Right lung (tissue), 5 donors: ENCODE results near the gene USP12. TPM values are rescaled to one million over a fixed set of nuclear protein-coding genes. Genes with fewer than 3 reads are reported as not detected.
"Not testable (repeated sequence)": the region's sequence is repeated elsewhere in the genome, so short reads cannot be mapped to it uniquely, and the experiment has no call there.

Source experiments
- DNase-seq, 2 donors: peaks; one replicate each; pipeline ENCODE4 v3.0.0-alpha.2; 2013
- polyA plus RNA-seq, 5 donors: library from polyadenylated mRNA; unstranded; fragments of 120-200 nt; gene quantifications; one replicate each; pipeline versions ENCODE4 v1.2.1 to v1.2.3, GENCODE V29; 2013; ENCODE audit warnings: inconsistent platforms in 1 of 5, low replicate concordance in 1 of 5; ENCODE audit not compliant: insufficient read length in 5 of 5, insufficient read depth in 1 of 5

Gene USP12
- polyA plus RNA-seq, 5 donors, result 29.7 to 51.3 (median 40.4) TPM

DNA sequence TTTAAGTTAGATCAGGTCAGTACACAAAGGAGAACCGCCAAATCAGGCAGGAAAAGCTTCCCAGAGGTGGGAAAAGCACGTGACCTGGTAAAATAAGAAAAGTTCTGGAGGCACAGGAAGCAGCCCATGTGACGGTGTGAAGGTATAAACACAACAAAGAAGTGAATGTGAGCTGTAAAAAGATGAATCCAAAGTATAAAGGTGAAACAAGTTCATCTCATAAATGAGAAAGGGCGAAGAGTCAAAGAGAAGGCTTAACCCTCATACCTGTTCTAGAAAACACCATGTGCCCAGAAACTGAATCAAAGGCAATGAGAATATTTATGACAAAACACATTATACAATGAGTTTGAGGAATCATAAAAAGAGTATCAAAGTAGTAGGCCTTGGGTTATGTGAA lies 47.0 kb downstream of the USP12 start:
- DNase-seq, result no peak

DNA sequence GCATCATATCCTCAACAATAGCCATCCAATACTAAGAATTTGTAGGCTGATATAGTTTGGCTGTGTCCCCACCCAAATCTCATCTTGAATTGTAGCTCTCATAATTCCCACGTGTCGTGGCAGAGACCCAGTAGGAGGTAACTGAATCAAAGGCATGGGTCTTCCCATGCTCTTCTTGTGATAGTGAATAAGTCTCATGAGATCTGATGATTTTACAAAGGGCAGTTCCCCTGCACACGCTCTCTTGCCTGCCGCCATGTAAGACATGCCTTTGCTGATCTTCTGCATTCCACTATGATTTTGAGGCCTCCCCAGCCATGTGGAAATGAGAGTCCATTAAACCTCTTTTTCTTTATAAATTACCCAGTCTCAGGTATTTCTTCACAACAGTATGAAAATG lies 48.2 kb downstream of the USP12 start:
- DNase-seq, result not testable (repeated sequence)

DNA sequence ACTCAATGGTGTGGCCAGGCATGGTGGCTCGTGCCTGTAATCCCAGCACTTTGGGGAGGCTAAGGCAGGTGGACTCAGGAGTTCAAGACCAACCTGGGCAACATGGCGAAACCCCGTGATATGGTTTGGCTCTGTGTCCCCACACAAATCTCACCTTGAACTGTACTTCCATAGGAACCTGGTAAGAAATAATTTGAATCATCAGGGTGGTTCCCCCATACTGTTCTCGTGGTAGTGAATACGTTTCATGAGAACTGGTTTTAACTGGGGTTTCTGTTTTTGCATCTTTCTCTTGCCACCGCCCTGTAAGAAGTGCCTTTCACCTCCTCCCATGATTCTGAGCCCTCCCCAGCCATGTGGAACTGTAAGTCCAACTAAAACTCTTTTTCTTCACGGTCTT lies 49.6 kb downstream of the USP12 start:
- no peak for DNase-seq

DNA sequence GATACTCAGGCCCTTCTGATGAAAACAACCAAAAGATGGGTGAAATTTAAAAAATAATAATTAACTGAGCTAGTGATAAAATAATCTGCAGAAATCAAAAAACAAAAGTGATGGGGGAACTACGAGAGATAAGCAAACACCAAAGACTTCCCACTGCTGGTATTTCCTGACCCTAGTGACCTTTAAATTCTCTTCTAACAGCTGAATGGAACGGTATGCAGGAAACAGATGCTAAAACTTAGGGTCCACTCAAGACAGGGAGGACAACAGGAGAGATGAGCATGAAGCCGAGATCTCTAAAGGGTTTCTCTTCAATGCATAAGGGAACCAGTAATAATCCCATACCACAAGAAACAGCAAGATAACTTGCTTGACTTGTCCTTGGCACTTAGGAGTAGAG lies 50.8 kb downstream of the USP12 start:
- no peak for DNase-seq

DNA sequence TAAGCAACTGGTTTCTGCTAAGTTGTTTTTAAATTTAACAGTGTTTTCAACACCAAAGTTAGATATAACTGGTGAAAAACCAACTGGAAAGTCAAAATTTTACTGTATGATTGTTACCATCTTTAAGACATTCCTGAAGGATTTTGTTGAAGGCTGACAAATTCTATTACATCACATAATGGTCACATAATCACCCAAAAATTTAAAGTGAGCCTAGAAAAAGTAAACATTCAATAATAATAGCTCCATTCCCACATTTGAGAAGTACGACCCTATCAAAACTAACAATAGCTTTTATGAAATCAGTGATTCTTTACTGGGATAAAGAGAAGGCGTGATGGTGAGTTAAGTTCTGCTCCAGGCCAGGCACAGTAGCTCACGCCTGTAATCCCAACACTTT lies 51.6 kb downstream of the USP12 start:
- DNase-seq, result no peak

DNA sequence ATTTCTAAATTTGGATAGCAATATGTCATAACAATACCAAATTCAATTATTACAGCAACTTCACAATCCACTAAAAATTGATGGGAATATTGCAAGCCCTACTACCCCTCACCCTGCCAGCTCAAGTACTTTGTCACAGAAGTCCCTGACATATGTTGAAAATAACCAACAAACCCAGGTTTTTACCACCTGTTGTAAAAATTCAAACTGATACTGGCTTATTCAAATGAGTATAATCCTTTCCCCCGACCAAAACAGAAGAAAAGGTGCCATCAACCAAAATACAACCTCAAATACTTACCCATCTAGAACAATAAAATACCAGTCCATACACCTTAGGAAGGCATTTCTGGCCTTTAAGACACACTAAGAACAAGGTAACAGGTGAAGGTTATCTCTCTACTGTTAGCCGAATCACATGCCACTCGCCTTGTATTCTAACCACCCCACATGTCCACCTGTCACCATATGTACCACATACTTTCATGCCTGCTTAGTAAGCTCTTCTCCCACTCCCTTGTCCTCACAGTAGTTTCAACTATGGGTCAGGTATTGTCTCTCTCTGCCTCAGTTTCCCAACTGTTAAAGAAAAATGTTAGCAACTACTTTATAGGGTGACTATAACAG lies 53.1 kb downstream of the USP12 start:
- no peak for DNase-seq

DNA sequence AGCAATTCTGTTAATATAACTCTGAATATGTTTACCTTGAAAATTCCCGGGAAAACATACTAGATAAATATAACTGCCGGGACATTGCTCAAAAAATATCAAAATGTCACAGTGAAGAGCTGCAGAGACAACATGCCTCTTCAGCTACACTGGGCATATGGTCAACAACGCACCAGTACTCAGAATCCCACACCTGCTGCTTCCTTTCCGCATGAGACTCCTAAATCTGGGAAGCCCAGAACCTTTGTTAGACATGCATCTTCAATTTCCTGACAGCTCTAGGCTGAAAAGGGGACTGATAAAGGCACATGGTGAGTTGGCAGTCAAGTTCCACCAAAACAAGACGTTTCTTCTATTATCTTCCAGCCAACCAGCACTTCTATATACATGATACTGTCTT lies 53.7 kb downstream of the USP12 start:
- DNase-seq, result no peak

DNA sequence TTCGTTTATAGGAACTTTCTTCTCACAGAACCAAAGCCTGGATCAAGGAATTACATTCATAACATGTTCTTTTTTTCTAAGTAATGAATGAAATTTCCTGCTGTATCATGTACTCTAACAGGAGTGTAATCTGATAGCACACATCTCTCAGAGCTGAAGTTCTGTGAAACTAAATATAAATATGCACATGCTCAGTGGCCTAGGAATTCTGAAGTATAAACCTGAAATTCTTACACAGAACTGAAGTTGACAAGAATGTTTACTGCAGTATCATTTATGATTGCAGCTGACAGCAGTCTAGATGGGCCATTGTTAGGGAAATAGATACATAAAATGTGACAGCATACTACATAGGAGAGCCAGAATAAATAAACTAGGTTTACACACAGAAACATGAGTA lies 54.5 kb downstream of the USP12 start:
- no peak for DNase-seq

DNA sequence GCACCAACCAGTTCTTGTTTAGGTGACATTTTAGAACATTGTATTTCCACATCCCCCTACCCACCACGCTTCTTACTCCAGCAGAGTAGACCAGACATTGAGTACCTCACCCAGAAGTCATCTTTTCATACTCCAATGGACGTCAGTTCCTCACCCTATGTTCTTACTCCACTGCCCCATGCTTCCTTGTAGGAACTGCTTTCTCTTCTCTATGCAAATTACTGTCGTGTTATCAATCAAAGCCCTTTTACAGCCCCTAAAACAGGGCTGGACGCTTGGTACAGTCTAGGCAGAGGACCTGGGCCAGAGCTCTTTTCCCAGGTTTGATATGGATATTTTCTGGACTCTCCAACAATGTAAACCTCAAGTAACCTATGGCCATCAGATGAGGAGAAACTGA lies 58.2 kb downstream of the USP12 start:
- DNase-seq, result no peak

DNA sequence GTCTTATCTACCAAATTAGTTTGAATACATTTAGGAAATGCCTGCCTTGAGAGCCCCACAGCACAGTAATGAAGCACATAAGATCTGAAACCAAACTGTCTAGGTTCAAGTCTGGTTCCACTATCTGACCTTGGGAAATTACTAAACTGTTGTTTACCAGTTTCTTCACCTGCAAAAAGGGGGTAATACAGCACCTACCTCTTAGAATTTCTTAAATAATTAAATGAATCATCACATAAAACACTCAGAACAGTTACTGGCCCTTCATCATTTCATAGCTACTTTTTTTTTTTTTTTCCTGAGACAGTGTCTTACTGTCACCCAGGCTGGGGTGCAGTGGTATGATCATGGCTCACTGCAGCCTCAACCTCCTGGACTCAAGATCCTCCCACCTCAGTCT lies 59.6 kb downstream of the USP12 start:
- no peak for DNase-seq

DNA sequence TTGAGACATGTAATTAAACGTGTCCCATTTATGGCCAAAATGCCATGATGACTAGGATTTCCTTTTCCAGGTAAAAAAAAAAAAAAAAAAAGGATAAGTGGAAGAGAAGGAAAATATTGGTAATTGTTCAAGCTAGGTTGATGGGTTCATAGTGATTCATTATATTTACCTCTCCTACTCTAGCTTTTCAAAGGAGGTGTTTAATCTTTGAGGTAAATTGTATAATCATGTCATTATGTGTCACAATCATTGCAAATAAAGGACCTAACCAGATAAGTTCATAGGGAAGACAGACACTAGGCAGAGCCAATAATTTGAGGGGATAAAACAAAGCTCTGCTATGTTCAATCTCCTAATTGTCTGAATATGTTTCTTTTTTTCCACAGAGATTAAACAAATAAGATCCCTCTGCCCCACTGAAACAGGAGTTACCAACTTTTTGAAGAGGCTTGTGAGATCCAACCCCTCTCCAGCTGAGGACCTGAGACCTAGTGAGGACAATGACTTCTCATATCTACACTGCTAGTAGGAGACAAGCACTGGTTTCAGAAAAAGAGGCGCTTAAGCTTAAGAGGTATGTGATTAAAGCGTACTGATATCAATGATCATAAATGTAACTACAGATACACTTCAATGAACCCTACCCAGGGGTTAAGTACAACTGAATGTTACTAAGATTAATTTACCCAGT lies 61.4 kb downstream of the USP12 start:
- DNase-seq, result no peak

DNA sequence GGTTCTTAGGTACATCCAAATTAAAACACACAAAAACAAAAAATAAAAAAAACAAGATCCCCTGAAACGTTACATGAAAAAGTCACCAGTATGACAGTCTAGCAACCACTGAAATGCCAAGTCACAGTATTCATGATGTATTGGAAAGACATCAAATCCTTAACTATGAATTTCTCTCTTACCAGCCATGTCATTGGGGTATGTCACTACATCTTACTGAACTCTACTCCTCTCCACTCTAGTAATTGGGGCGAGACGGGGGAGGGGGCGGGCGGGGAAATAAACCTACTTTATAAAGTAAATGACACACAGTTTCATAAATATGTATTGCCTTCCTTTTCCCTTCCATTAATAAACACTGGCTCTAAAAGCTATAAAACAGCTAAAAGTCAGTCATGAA lies 65.5 kb downstream of the USP12 start:
- DNase-seq, result no peak

DNA sequence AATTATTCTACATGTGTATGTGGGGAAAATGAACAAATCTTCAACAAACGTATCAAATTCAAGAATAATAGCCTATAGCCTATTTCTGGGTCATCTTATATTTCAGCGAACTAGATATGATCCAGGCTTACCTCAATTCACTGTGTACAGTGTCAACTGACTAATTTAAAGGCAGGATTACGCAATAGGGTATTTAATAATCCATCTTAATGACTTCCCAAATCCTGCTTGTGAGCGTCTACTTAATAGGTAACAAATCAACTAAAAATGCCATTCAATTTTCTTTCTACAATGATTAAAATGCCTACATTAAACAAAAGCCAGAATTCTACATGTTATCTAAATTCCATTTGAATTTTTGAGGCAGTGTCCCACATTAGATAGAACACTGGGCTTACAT lies 67.0 kb downstream of the USP12 start:
- no peak for DNase-seq

DNA sequence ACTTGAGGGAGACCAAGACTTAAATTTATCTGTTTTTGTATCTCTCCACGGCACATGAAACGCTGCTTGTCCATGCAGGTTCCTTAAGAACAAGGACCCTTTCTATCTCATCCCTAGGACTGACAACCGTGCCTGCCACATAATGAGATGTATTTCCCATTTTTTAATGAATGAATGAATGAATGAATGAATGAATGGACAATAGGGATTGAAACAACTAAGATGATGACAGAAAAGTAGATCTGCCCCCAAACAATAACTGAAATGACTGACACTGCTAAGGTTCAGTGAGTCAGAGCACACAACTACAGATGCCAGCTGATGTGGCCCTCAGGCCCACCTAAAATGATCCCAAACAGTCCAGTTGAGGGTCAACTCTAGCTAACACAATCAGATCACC lies 69.8 kb downstream of the USP12 start:
- no peak for DNase-seq

DNA sequence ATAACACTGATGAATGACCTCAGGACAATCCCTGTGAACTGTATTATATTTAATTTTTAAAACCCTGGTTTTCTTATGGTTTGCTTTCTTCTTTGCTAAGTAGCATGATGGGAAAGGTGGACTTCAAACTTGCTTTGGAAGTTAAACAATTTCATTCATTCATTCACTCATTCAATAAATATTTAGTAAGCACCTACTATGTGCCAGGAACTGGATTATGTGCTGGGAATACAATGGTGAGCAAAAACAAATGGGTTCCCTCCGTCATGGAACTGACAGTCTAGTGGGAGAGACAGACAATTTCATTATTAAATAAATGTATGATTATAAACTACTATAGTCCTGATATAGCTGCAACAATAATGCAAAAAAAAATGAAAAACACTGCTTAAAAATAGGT lies 70.3 kb downstream of the USP12 start:
- DNase-seq, result no peak

DNA sequence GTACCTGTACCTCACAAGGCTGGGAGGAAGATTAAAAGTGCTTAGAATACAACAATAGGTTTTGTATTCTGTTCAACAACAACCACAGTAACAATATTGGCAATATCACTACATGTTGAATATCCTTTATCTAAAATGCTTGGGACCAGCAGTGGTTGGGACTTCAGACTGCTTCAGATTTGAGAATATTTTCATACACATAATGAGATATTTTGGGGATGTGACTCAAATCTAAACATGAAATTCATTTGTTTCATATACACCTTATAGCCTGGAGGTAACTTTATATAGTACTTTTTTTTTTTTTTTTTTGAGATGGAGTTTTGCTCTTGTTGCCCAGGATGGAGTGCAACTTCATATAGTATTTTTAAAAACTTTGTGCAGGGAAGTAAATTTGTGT lies 73.9 kb downstream of the USP12 start:
- no peak for DNase-seq

DNA sequence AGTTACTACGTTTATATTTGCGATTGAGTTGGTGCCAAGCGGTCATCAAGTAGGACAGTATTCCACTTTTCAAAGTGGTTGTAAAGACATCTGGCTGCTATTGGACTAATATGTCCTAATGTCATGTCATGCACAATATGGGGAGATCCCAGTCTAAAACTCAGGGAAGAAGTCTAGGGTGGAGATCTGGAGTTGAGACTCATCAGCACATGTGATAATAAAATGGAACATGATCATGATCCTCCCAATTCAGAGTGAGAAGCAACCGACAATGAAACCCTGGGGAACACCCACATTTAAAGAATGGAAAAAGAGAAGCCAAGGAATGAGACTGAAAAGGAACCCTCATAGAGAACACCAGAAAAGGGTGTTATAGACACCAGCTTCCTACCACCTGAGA lies 80.2 kb downstream of the USP12 start:
- no peak for DNase-seq

DNA sequence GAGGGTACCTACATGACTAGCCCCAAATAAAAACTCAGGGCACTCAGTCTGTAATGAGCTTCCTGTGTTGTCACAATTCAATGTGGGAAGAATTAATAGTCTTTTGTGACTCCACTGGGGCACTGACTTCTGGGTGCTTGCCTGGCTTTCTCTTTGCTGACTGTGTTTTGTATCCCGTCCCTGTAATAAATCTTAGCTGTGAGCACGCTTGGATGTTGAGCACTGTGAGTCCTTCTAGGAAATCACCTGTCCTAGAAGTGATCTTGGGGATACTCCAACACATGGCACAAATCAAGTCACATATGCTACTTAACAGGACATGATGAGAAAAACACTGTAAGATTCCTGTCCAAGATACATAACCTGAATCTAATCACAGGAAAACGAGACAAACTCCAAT lies 83.0 kb downstream of the USP12 start:
- DNase-seq, result no peak

DNA sequence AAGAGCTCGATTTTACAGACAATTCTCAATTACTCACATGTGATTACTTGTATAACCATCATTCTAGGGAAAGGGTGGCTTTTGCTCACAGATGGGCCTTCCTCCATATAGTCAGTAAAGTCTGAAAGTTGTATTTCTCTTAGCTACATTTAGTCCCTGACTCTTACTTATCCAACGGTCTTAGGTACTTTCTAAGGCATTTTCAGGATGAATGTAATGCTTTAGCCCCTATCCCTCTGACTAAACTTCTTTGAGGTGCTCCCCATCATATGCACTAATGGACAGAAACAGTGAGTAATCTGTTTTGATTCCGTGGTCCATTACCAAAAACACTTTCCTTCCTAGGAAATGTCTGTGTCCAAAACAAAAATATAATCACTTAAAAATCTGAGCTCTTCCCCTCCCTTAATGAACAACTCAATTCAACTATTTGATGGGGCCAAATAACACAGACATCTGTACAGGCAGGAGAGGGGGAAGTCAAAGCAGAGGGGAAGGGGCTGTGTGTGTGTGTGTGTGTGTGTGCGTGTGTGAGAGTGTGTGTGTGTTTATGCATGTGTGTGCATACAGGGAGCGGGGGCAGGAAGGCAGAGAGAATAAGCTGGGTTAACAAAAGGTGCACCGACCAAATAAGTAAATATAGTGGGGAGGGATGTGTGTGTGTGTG lies 84.9 kb downstream of the USP12 start:
- DNase-seq, result no peak

DNA sequence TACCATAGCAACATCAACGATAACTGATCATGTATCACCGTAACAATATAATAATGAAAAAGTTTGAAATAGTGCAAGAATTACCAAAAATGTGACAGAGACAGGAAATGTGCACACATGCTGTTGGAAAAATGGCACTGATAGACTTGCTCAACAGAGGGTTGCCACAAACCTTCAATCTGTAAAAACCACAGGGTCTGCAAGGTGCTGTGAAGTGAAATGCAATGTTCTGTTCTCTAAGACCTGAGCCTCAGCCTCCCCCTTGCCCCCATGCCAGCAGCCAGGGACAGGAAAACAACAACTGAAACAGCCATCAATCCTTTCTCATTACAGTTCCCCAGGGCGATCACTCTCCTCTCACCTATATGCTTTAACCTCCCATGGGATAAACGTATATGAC lies 88.4 kb downstream of the USP12 start:
- DNase-seq, result no peak

DNA sequence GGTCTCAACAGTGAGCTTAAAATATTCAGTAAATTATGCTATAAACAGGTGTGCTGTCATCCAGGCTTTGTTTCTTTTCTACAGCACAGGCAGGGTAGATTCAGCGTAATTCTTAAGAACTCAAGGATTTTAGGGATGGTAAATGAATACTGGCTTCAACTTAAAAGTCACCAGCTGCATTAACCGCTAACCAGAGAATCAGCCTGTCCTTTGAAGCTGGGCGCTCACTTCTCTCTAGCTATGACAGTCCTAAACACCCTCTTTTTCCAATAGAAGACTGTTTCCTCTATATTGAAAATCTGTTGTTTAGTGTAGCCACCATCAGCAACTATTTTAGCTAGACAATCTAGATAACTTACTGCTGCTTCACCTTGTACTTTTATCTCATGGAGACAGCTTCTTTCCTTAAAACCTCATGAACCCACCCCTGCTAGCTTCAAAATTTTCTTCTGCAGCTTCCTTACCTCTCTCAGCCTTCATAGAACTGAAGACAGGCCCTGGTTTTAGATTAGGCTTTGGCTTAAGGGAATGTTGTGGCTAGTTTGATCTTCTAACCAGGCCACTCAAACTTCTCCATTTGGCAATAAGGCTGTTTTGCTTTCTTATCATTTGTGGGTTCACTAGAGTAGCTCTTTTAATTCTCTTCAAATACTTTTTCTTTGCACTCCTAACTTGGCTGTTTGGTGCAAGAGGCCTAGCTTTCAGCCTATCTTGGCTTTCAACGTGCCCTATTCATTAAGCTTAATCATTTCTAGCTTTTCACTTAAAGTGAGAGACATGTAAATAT lies 89.5 kb downstream of the USP12 start:
- DNase-seq, result no peak
